Aorta (tissue), 5 donors: ENCODE results near the gene SBNO2. TPM values are rescaled to one million over a fixed set of nuclear protein-coding genes. Genes with fewer than 3 reads are reported as not detected.

Experiments
- ATAC-seq: fragments of 200-7000 bp; cut with Tn5 transposase; one replicate; pipeline ENCODE4 v1.9.1; 2022; ENCODE audit warnings: moderate library complexity; ENCODE audit not compliant: low FRiP score
- DNase-seq, 2 donors: peaks; one replicate each; pipeline ENCODE4 v3.0.0-alpha.2; 2020
- H3K27ac ChIP-seq, 2 donors: one replicate each; pipeline ENCODE4 v1.5.1; 2013; ENCODE audit warnings: low read length in 2 of 2, mild to moderate bottlenecking in 2 of 2, moderate library complexity in 2 of 2, control low read depth in 1 of 2, inconsistent platforms in 1 of 2, low read depth in 1 of 2
- H3K27me3 ChIP-seq, 2 donors: one replicate each; pipeline ENCODE4 v1.6.1; 2013; ENCODE audit warnings: control low read depth in 1 of 2, low read length in 1 of 2, mild to moderate bottlenecking in 1 of 2, moderate library complexity in 1 of 2; ENCODE audit not compliant: insufficient read depth in 2 of 2, control insufficient read depth in 1 of 2
- H3K36me3 ChIP-seq, 2 donors: one replicate each; pipeline ENCODE4 v1.6.1; 2013; ENCODE audit warnings: control low read depth in 1 of 2, low read length in 1 of 2, mild to moderate bottlenecking in 1 of 2; ENCODE audit not compliant: insufficient read depth in 2 of 2, control insufficient read depth in 1 of 2
- H3K4me1 ChIP-seq, 2 donors: one replicate each; pipeline ENCODE4 v1.6.1; 2013; ENCODE audit warnings: low read length in 2 of 2, control low read depth in 1 of 2, mild to moderate bottlenecking in 1 of 2, moderate library complexity in 1 of 2; ENCODE audit not compliant: insufficient read depth in 2 of 2, control insufficient read depth in 1 of 2
- H3K4me3 ChIP-seq, 2 donors: one replicate each; pipeline ENCODE4 v1.5.1; 2013; ENCODE audit warnings: low read length in 2 of 2, control low read depth in 1 of 2, mild to moderate bottlenecking in 1 of 2
- H3K9me3 ChIP-seq: one replicate; pipeline ENCODE4 v1.6.1; 2013; ENCODE audit warnings: mild to moderate bottlenecking, low read length; ENCODE audit not compliant: control insufficient read depth
- WGBS, 2 donors: extraction: QIAGEN DNeasy Blood & Tissue Kit; methylation state at CpG; one replicate each; pipeline ENCODE4 v1.1.7; 2013; 5-methylcytosine and 5-hydroxymethylcytosine counted together
- intact Hi-C, 2 donors: fragments of 100-400 bp; cut with DNase I; formaldehyde crosslinking; loops; one replicate each; pipeline versions ENCODE4 v1.14.2 to v1.15.0; 2022
- polyA plus RNA-seq, 2 donors: library from polyadenylated mRNA; stranded (reverse); fragments of 200-250 nt; gene quantifications; one replicate each; pipeline ENCODE4 v1.2.3, GENCODE V29; 2013
- total RNA-seq, 2 donors: library from RNA; stranded (reverse); fragmentation: NEBNext Ultra II Directional; extraction: Animal tissue kit (Norgen Biotek cat#: 25700); gene quantifications; one replicate each; pipeline ENCODE4 v1.2.1, GENCODE V29; 2021
- donor health status: healthy with polysubstance abuse.
- donor health status: Bipolar disorder and iron deficiency.
- donor health status: DM: no; HTN: no; CAD: no.
- donor health status: DM: no; HTN: no; CAD: no.
- donor health status: DM: yes; HTN: yes; CAD: no.

The SBNO2 gene
- total and polyA plus RNA-seq, 4 donors, result 11.0 to 165 (median 75.2) TPM

GRCh38 chr19:1113030-1113985 lies 60.8 kb downstream of the SBNO2 start:
- no peaks in the 10 kb centered on the region for H3K4me1 ChIP-seq
- peak; percentile 97 to 99 for DNase-seq
- no peaks in the 10 kb centered on the region for H3K27me3 ChIP-seq
- H3K27ac ChIP-seq, result peak overlapping the region in 1 of 2 donors; percentile 13
- peaks cover 0 to 6% of the 10 kb centered on the region in 2 donors for H3K36me3 ChIP-seq
- H3K9me3 ChIP-seq, result no peaks in the 10 kb centered on the region
- ATAC-seq, result peak; percentile 93
- H3K4me3 ChIP-seq, result no peak overlapping the region
- intact Hi-C loops, result loop anchor here (5.0 kb wide), 2 partner anchors 59 to 79 kb away; partner anchors contain the start of gene SBNO2 (in 1 of the 2)
- 18 to 21% methylated on average over 42 to 44 of the region's 44 CpGs for WGBS, 2 donors

DNA sequence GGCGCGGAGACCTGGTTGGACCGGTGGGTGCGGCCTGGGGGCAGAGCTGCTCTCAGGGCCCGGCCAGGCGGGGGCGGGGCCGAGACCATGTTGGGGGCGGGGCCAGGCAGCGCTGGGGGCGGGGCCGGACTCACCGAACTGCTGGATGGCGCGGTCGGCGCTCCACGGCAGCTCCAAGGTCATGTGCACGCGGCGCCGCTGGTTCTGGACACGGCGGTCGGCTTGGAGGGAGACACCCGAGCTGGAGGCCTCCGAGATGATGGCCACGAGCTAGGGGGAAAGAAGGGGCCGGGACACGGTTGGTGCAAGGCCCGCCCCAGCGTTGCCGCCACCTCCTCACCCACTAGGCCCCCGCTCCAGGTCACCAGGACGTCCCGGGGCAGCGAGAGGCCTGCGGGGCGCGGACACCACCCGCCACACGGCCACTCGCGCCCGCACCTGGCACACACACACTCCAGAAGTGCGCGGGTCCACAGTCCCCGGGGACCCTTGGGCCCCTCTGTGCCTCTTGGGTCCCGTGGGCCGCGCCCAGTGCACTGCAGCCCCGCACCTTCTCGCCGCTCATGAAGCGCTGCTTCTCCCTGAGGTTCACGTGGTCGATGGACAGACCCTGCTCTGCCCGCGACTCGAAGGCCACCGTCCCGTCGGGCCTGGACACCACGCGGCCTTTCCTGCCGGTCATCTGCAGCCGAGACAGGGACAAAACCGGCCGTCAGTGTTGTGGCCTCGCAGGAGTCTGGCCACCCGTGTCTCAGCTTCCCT lies 61.6 kb downstream of the SBNO2 start:
- peaks cover 0 to 4% of the 10 kb centered on the region in 2 donors for H3K36me3 ChIP-seq

DNA sequence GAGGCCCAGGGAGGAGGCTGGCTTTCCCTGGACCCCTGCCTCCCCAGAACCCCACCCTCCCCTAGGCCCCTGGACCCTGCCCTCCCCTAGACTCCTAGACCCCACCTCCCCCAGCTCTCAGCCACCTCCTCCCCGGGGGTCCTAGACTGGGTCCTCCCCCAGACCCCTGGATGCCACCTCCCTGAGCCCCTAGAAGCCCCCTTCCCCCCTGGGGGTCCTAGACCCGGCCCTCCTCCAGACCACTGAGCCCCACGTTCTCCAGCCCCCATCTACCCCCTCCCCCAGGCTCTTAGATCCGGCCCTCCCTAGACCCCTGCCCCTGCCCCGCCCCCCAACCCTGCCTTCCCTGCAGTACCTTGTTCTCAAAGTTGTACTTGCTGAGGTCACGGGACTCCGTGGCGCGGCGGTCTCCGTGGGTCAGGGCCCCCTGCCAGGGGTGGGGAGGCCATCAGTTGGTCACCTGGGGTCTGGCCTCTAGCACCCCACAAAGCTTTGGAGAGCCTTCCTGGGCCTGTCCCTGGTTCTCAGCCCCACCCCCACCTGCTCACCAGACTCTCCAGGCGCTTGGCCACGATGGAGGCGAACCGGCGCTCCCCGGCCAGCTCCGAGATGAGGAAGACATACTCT lies 62.3 kb downstream of the SBNO2 start:
- no peaks in the 10 kb centered on the region for H3K9me3 ChIP-seq
- ATAC-seq, result no peak
- no peak overlapping the region for H3K4me3 ChIP-seq
- 71 to 78% methylated on average over 18 of the region's 18 CpGs for WGBS, 2 donors
- intact Hi-C loops, result loop anchor here (5.0 kb wide), 2 partner anchors 61 to 81 kb away; partner anchors contain the start of gene SBNO2 (in 1 of the 2)
- peaks cover 0 to 1% of the 10 kb centered on the region in 2 donors for H3K36me3 ChIP-seq
- no peaks in the 10 kb centered on the region for H3K27me3 ChIP-seq
- no peak overlapping the region for H3K27ac ChIP-seq
- H3K4me1 ChIP-seq, result no peaks in the 10 kb centered on the region
- no peak for DNase-seq

More for the DNA sequence above, 61.6 kb downstream of the SBNO2 start:
- no peak overlapping the region for H3K4me3 ChIP-seq
- intact Hi-C loops, result loop anchor here (5.0 kb wide), 2 partner anchors 60 to 80 kb away; partner anchors contain the start of gene SBNO2 (in 1 of the 2)
- peak; percentile 40 for ATAC-seq
- H3K27me3 ChIP-seq, result no peaks in the 10 kb centered on the region
- H3K9me3 ChIP-seq, result no peaks in the 10 kb centered on the region
- 69 to 72% methylated on average over 65 to 71 of the region's 71 CpGs for WGBS, 2 donors
- no peaks in the 10 kb centered on the region for H3K4me1 ChIP-seq
- no peak overlapping the region for H3K27ac ChIP-seq
- DNase-seq, result no peak

- Histone ChIP-seq H3K4me3 (no peak overlapping the region), H3K27me3 (no peaks in the 10 kb centered on the region), H3K36me3 (no peaks in the 10 kb centered on the region), H3K27ac (no peak overlapping the region), H3K9me3 (no peaks in the 10 kb centered on the region), H3K4me1 (no peaks in the 10 kb centered on the region)
- WGBS, 2 donors, result 75 to 76% methylated on average over 18 of the region's 18 CpGs
- DNase-seq (no peak), ATAC-seq (no peak)
- intact Hi-C loops, result loop anchor here (5.0 kb wide), 2 partner anchors 61 to 81 kb away; partner anchors contain the start of gene SBNO2 (in 1 of the 2)
These were observed 63.0 kb downstream of the SBNO2 start for GRCh38 chr19:1110809-1111640.

GRCh38 chr19:1109697-1110671 lies 64.1 kb downstream of the SBNO2 start:
- 86 to 89% methylated on average over 54 of the region's 54 CpGs for WGBS, 2 donors
- no peak overlapping the region for H3K4me3 ChIP-seq
- no peak overlapping the region for H3K27ac ChIP-seq
- no peaks in the 10 kb centered on the region for H3K9me3 ChIP-seq
- H3K36me3 ChIP-seq, result no peaks in the 10 kb centered on the region
- DNase-seq, result no peak
- no peaks in the 10 kb centered on the region for H3K4me1 ChIP-seq
- no peaks in the 10 kb centered on the region for H3K27me3 ChIP-seq
- intact Hi-C loops, result loop anchor here (5.0 kb wide), 2 partner anchors 62 to 82 kb away; partner anchors contain the start of gene SBNO2 (in 1 of the 2)
- no peak for ATAC-seq

DNA sequence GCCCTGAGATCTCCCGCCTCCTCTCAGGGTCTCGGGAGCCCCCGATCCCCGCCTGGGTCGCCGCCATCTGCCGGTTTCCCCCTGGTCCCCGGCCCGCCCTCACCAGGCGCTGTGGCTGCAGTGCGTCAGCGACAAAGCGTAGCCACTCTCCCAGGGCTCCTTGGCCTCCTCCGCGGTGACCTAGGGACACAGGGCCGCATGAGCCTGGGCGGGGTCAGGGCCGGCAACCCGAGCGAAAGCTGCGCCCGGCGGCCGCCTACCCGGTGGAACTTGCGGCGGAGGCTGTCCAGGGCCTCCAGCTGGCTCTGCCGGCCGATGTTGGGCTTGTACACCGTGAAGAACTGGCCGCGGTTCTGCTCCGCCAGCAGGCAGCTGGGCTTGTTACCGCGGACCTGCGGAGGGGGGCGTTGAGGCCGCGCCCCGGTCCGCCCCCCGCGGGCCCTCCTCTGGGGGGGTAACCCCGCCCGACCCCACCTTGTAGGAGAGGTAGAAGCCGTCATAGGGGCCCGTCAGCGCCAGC lies 65.0 kb downstream of the SBNO2 start:
- Histone ChIP-seq H3K27ac (no peak overlapping the region), H3K36me3 (no peaks in the 10 kb centered on the region), H3K27me3 (no peaks in the 10 kb centered on the region), H3K4me3 (no peak overlapping the region), H3K4me1 (no peaks in the 10 kb centered on the region), H3K9me3 (no peaks in the 10 kb centered on the region)
- intact Hi-C loops, result no loop called here
- WGBS, 2 donors, result 90% methylated on average over 48 of the region's 48 CpGs
- DNase-seq, result no peak
- no peak for ATAC-seq
